WI38 (cell line): Measurements from ENCODE around the gene FGGY.

Source experiments
- H3K4me3 ChIP-seq: 2 replicates; pipeline ENCODE4 v1.5.1; 2011; ENCODE audit warnings: low read depth, mild to moderate bottlenecking, control low read depth, low read length
- CTCF ChIP-seq: IDR thresholded peaks from 2 replicates; pipeline ENCODE4 v1.5.1; 2012; ENCODE audit warnings: low read depth, mild to moderate bottlenecking, control low read depth, low read length

Gene FGGY

DNA sequence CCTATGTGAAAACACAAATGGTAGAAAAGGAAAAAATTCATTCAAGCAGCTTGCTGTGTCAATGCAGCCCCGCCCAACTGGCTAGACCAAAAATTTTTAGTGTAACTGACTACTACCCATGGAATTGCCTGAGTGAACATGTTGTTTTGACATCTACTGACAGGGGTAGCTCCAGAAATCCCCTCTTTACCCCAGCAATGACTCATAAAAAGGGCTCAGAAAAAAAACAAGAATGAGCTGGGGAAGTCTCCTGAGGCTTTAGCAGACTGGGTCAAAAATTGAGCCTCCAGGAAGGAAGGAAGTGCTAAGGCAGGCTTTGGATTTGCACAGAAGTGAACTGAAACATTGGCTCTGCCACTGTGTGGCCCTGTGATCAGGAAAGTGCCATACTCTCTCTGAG is 24.4 kb upstream of the FGGY start:
- TF ChIP-seq CTCF = no peak
- H3K4me3 ChIP-seq = no peak overlapping the region

- H3K4me3 ChIP-seq = no peak overlapping the region
- no peak for TF ChIP-seq CTCF
Observed at GRCh38 chr1:59276439-59276851, 20.4 kb upstream of the FGGY start.

DNA sequence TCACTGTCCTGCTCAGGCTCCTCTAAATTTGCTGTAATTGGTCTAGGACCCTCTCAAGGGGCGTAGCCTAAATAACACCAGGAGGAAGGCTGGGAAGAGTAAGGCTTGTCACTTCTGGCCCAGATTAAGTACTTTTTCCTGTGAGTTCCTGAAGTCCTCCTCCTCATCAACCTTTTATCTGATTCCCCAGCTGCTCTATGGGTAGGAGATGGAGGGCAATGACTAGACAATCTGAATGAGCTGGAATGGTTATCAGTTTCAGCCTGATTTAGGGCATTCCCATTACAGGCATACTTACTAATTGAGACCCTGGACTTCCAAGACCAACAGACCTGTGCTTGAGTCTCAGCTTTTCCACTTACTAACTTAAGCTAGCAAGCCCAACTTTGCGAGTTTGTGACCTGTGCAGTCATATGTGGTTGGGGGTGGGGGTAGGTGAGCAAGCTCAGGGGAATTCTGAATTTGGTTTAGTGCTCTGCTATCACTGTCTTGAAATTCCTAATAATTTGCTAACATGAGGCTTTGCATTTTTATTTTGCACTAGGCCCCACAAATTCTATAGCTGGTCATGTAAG is 18.0 kb upstream of the FGGY start:
- TF ChIP-seq CTCF = no peak
- no peak overlapping the region for H3K4me3 ChIP-seq

DNA sequence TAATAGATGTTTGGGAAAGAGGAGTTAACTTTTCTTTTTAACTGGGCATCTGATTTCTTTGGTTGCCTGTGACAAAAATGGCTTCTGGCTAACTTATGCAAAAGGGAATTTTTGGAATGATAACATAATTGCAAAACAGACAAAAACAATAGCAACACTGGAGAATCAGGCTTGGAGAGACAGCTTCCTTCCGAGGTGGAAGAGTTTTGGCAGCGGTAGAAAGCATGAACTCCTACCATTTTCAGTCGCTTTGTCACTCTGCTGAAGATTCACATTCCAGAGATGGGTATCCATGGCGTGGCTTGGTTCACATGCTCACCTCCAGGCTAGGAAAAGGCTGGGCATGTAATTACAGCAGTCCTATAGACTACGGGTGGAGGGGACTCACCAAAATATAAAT is 17.2 kb upstream of the FGGY start:
- no peak overlapping the region for H3K4me3 ChIP-seq
- no peak for TF ChIP-seq CTCF

GRCh38 chr1:59282951-59283350 is 13.9 kb upstream of the FGGY start:
- no peak overlapping the region for H3K4me3 ChIP-seq
- no peak for TF ChIP-seq CTCF

DNA sequence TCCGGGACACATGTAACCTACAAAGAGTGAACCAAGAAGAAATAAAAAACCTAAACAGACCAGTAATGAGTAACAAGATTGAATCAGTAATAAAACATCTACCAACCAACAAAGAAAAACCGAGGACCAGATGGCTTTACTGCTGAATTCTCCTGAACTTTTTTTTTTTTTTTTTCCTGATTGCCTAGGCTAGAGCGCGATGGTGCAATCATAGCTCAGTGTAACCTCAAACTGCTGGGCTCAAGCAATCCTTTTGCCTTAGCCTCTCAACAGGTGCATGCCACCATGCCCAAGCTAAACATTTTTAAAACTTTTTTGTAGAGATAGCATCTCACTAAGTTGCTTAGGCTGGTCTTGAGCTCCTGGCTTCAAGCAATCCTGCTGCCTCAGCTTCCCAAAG is 11.2 kb upstream of the FGGY start:
- TF ChIP-seq CTCF = no peak
- no peak overlapping the region for H3K4me3 ChIP-seq

GRCh38 chr1:59288046-59288445 is 8.8 kb upstream of the FGGY start:
- TF ChIP-seq CTCF = no peak
- no peak overlapping the region for H3K4me3 ChIP-seq
